Measurements from ENCODE around the gene DDX52.
"Not testable (repeated sequence)": the region's sequence is repeated elsewhere in the genome, so short reads cannot be mapped to it uniquely, and the experiment has no call there.

Gene DDX52

GRCh38 chr17:37616430-37616829 lies 26.8 kb downstream of the DDX52 start:
- not testable (repeated sequence) for H3K9me3 ChIP-seq (ENCODE audit: control insufficient read depth, insufficient read depth, low read length); H3K9ac ChIP-seq (ENCODE audit: low read depth, low read length); H3K4me1 ChIP-seq (ENCODE audit: insufficient read depth, low read length); H3K36me3 ChIP-seq (ENCODE audit: insufficient read depth, low read length)

GRCh38 chr17:37614823-37615222 lies 28.4 kb downstream of the DDX52 start:
- peaks cover 9% of the 10 kb centered on the region; the same call in 1 of the 2 replicates for H3K36me3 ChIP-seq (ENCODE audit: insufficient read depth, low read length)
- H3K4me1 ChIP-seq (ENCODE audit: insufficient read depth, low read length): no peaks in the 10 kb centered on the region
- no peak overlapping the region for H3K9ac ChIP-seq (ENCODE audit: low read depth, low read length)

GRCh38 chr17:37614391-37614790 lies 28.9 kb downstream of the DDX52 start:
- Histone ChIP-seq H3K9me3 (ENCODE audit: control insufficient read depth, insufficient read depth, low read length) (no peaks in the 10 kb centered on the region), H3K36me3 (ENCODE audit: insufficient read depth, low read length) (peaks cover 9% of the 10 kb centered on the region; the same call in 1 of the 2 replicates), H3K9ac (ENCODE audit: low read depth, low read length) (no peak overlapping the region), H3K4me1 (ENCODE audit: insufficient read depth, low read length) (no peaks in the 10 kb centered on the region)

More at GRCh38 chr17:37614823-37615222, 28.4 kb downstream of the DDX52 start:
- H3K9me3 ChIP-seq (ENCODE audit: control insufficient read depth, insufficient read depth, low read length): no peaks in the 10 kb centered on the region

- no peaks in the 10 kb centered on the region for H3K9me3 ChIP-seq (ENCODE audit: control insufficient read depth, insufficient read depth, low read length)
- H3K9ac ChIP-seq (ENCODE audit: low read depth, low read length): no peak overlapping the region
- H3K4me1 ChIP-seq (ENCODE audit: insufficient read depth, low read length): no peaks in the 10 kb centered on the region
- H3K36me3 ChIP-seq (ENCODE audit: insufficient read depth, low read length): peaks cover 9% of the 10 kb centered on the region; the same call in 1 of the 2 replicates
Observed at GRCh38 chr17:37610971-37611370, 32.3 kb downstream of the DDX52 start.

GRCh38 chr17:37610041-37610420 lies 33.2 kb downstream of the DDX52 start:
- not testable (repeated sequence) for H3K36me3 ChIP-seq (ENCODE audit: insufficient read depth, low read length); H3K4me1 ChIP-seq (ENCODE audit: insufficient read depth, low read length); H3K9me3 ChIP-seq (ENCODE audit: control insufficient read depth, insufficient read depth, low read length)
- peak overlapping the region; percentile 92; the same call in 1 of the 2 replicates for H3K9ac ChIP-seq (ENCODE audit: low read depth, low read length)

- Histone ChIP-seq H3K4me1 (ENCODE audit: insufficient read depth, low read length) (no peaks in the 10 kb centered on the region), H3K36me3 (ENCODE audit: insufficient read depth, low read length) (peaks cover 8% of the 10 kb centered on the region; the same call in 1 of the 2 replicates), H3K9ac (ENCODE audit: low read depth, low read length) (peak within 1 kb of the TSS; percentile 92), H3K9me3 (ENCODE audit: control insufficient read depth, insufficient read depth, low read length) (no peaks in the 10 kb centered on the region)
Observed at GRCh38 chr17:37609170-37610040, 33.8 kb downstream of the DDX52 start, which contains the start of gene SYNRG. TSS of gene SYNRG (minus strand) at chr17:37609418. CDS start at chr17:37609355, 63 bp downstream.

- 0 out of 2 replicates have a peak, but pooled peaks cover 2% of the 10 kb centered on the region for H3K36me3 ChIP-seq (ENCODE audit: insufficient read depth, low read length)
- H3K4me1 ChIP-seq (ENCODE audit: insufficient read depth, low read length): no peaks in the 10 kb centered on the region
Observed at GRCh38 chr17:37608351-37609169, 34.7 kb downstream of the DDX52 start.

GRCh38 chr17:37607637-37608331 lies 35.5 kb downstream of the DDX52 start:
- H3K9ac ChIP-seq (ENCODE audit: low read depth, low read length): peak overlapping the region; percentile 92; the same call in 1 of the 2 replicates

More at GRCh38 chr17:37608351-37609169, 34.7 kb downstream of the DDX52 start:
- Histone ChIP-seq H3K9ac (ENCODE audit: low read depth, low read length) (peak overlapping the region; percentile 92), H3K9me3 (ENCODE audit: control insufficient read depth, insufficient read depth, low read length) (0 out of 2 replicates have a peak, but pooled peaks cover 3% of the 10 kb centered on the region)

GRCh38 chr17:37605813-37606505 lies 37.3 kb downstream of the DDX52 start:
- no peak overlapping the region for H3K9ac ChIP-seq (ENCODE audit: low read depth, low read length)
- no peaks in the 10 kb centered on the region for H3K4me1 ChIP-seq (ENCODE audit: insufficient read depth, low read length)
- H3K36me3 ChIP-seq (ENCODE audit: insufficient read depth, low read length): no peaks in the 10 kb centered on the region
- H3K9me3 ChIP-seq (ENCODE audit: control insufficient read depth, insufficient read depth, low read length): 0 out of 2 replicates have a peak, but pooled peaks cover 3% of the 10 kb centered on the region

More at GRCh38 chr17:37607637-37608331, 35.5 kb downstream of the DDX52 start:
- Histone ChIP-seq H3K9me3 (ENCODE audit: control insufficient read depth, insufficient read depth, low read length) (0 out of 2 replicates have a peak, but pooled peaks cover 3% of the 10 kb centered on the region), H3K4me1 (ENCODE audit: insufficient read depth, low read length) (no peaks in the 10 kb centered on the region), H3K36me3 (ENCODE audit: insufficient read depth, low read length) (no peaks in the 10 kb centered on the region)

- Histone ChIP-seq H3K9ac (ENCODE audit: low read depth, low read length) (no peak overlapping the region), H3K36me3 (ENCODE audit: insufficient read depth, low read length) (no peaks in the 10 kb centered on the region), H3K9me3 (ENCODE audit: control insufficient read depth, insufficient read depth, low read length) (0 out of 2 replicates have a peak, but pooled peaks cover 3% of the 10 kb centered on the region), H3K4me1 (ENCODE audit: insufficient read depth, low read length) (no peaks in the 10 kb centered on the region)
Observed at GRCh38 chr17:37605081-37605480, 38.2 kb downstream of the DDX52 start.

- Histone ChIP-seq H3K36me3 (ENCODE audit: insufficient read depth, low read length) (no peaks in the 10 kb centered on the region), H3K4me1 (ENCODE audit: insufficient read depth, low read length) (no peaks in the 10 kb centered on the region), H3K9ac (ENCODE audit: low read depth, low read length) (no peak overlapping the region)
Observed at GRCh38 chr17:37604556-37604955, 38.7 kb downstream of the DDX52 start.

GRCh38 chr17:37598145-37598544 lies 45.1 kb downstream of the DDX52 start:
- H3K4me1 ChIP-seq (ENCODE audit: insufficient read depth, low read length): no peaks in the 10 kb centered on the region
- no peak overlapping the region for H3K9ac ChIP-seq (ENCODE audit: low read depth, low read length)
- H3K9me3 ChIP-seq (ENCODE audit: control insufficient read depth, insufficient read depth, low read length): no peaks in the 10 kb centered on the region
- peaks cover 3% of the 10 kb centered on the region; the same call in 1 of the 2 replicates for H3K36me3 ChIP-seq (ENCODE audit: insufficient read depth, low read length)

More at GRCh38 chr17:37604556-37604955, 38.7 kb downstream of the DDX52 start:
- 0 out of 2 replicates have a peak, but pooled peaks cover 3% of the 10 kb centered on the region for H3K9me3 ChIP-seq (ENCODE audit: control insufficient read depth, insufficient read depth, low read length)

- peaks cover 3% of the 10 kb centered on the region; the same call in 1 of the 2 replicates for H3K36me3 ChIP-seq (ENCODE audit: insufficient read depth, low read length)
- H3K9me3 ChIP-seq (ENCODE audit: control insufficient read depth, insufficient read depth, low read length): no peaks in the 10 kb centered on the region
- no peaks in the 10 kb centered on the region for H3K4me1 ChIP-seq (ENCODE audit: insufficient read depth, low read length)
- no peak overlapping the region for H3K9ac ChIP-seq (ENCODE audit: low read depth, low read length)
Observed at GRCh38 chr17:37592291-37592690, 51.0 kb downstream of the DDX52 start.

All from ES-I3 (cell line).